ENCODE results near the gene CLINT1. TPM values are rescaled to one million over a fixed set of nuclear protein-coding genes. Genes with fewer than 3 reads are reported as not detected.

Gene CLINT1
- total RNA-seq, 1 experiment from 2014 or later: 79.6 TPM

GRCh38 chr5:157858527-157859226, at the start of gene CLINT1 (continued):
- TF ChIP-seq GTF2I (CRISPR knock-in tag; conservative IDR thresholded peaks at IDR 0.05) (no peak), ZNF532 (CRISPR knock-in tag; IDR thresholded peaks at IDR 0.05; ENCODE audit: borderline replicate concordance) (no peak), ESRRA (CRISPR knock-in tag; IDR thresholded peaks at IDR 0.05; ENCODE audit: borderline replicate concordance) (no peak), CBFB (CRISPR knock-in tag; IDR thresholded peaks at IDR 0.05; ENCODE audit: low read depth) (no peak), MAX (CRISPR knock-in tag; IDR thresholded peaks at IDR 0.05) (peak; percentile 62; the same call in 1 of the 2 replicates), CREM (CRISPR knock-in tag; IDR thresholded peaks at IDR 0.05) (peak; percentile 85), ZNF671 (CRISPR knock-in tag; IDR thresholded peaks at IDR 0.05) (no peak), SOX15 (CRISPR knock-in tag; IDR thresholded peaks at IDR 0.05) (no peak), PRRX2 (CRISPR knock-in tag; IDR thresholded peaks at IDR 0.05) (no peak), JAZF1 (CRISPR knock-in tag; IDR thresholded peaks at IDR 0.05) (no peak), ZSCAN18 (CRISPR knock-in tag; IDR thresholded peaks at IDR 0.05) (no peak), ATF6 (CRISPR knock-in tag; IDR thresholded peaks at IDR 0.05) (no peak), E2F1 (CRISPR knock-in tag; IDR thresholded peaks at IDR 0.05) (no peak), ZNF121 (CRISPR knock-in tag; IDR thresholded peaks at IDR 0.05) (no peak), ZNF423 (CRISPR knock-in tag; IDR thresholded peaks at IDR 0.05) (no peak), AR (CRISPR knock-in tag; IDR thresholded peaks at IDR 0.05) (no peak), EMX1 (CRISPR knock-in tag; IDR thresholded peaks at IDR 0.05) (no peak), NFE2L1 (CRISPR knock-in tag; IDR thresholded peaks at IDR 0.05) (no peak), ZNF512 (CRISPR knock-in tag; IDR thresholded peaks at IDR 0.05; ENCODE audit: borderline replicate concordance) (no peak), CTCF (IDR thresholded peaks at IDR 0.05) (no peak), ZNF281 (CRISPR knock-in tag; IDR thresholded peaks at IDR 0.05) (peak; percentile 55; the same call in 1 of the 2 replicates)

Data from WTC11 (cell line).